Right forelimb (tissue), 1 donor: ENCODE results near the gene SCN4B.

Source experiments
- DNase-seq: peaks from one replicate; pipeline ENCODE4 v3.0.0-alpha.2; 2018

The SCN4B gene

GRCh38 chr11:118095493-118095892 lies 57.1 kb downstream of the SCN4B start:
- no peak for DNase-seq

- DNase-seq: no peak
These were observed 59.6 kb downstream of the SCN4B start for GRCh38 chr11:118092907-118093571.

- no peak for DNase-seq
These were observed 60.9 kb downstream of the SCN4B start for GRCh38 chr11:118091690-118092089.

GRCh38 chr11:118090545-118091162 lies 62.0 kb downstream of the SCN4B start:
- DNase-seq: no peak

- no peak for DNase-seq
These were observed 64.1 kb downstream of the SCN4B start for GRCh38 chr11:118088531-118088930.

GRCh38 chr11:118087931-118088330 lies 64.7 kb downstream of the SCN4B start:
- no peak for DNase-seq

GRCh38 chr11:118086913-118087768 lies 65.5 kb downstream of the SCN4B start, which contains the start of gene SMIM35:
Gene SMIM35, minus strand, starts transcription at chr11:118086963. Its CDS starts 206 bp downstream, at chr11:118086757.
- DNase-seq: no peak

GRCh38 chr11:118084656-118085055 lies 68.0 kb downstream of the SCN4B start:
- DNase-seq: no peak

GRCh38 chr11:118084247-118084646 lies 68.4 kb downstream of the SCN4B start:
- DNase-seq: no peak
